HPDE6-E6E7 (cell line): Measurements from ENCODE around the gene TMEM255B.
A peak's percentile ranks its signal among the peaks of the same experiment; 100 is the strongest.

ENCODE experiments used
- DNase-seq: peaks from one replicate; pipeline ENCODE4 v3.0.0; 2011; ENCODE audit warnings: missing footprints; ENCODE audit errors: extremely low spot score

The TMEM255B gene

GRCh38 chr13:113860665-113861432, 101.8 kb downstream of the TMEM255B start:
- DNase-seq, result no peak

GRCh38 chr13:113861433-113862030, 102.5 kb downstream of the TMEM255B start:
- DNase-seq, result peak; percentile 71

- no peak for DNase-seq
Observed at GRCh38 chr13:113862191-113862930, 103.3 kb downstream of the TMEM255B start.

- peak; percentile 43 for DNase-seq
Observed at GRCh38 chr13:113862931-113863523, 104.0 kb downstream of the TMEM255B start.

DNA sequence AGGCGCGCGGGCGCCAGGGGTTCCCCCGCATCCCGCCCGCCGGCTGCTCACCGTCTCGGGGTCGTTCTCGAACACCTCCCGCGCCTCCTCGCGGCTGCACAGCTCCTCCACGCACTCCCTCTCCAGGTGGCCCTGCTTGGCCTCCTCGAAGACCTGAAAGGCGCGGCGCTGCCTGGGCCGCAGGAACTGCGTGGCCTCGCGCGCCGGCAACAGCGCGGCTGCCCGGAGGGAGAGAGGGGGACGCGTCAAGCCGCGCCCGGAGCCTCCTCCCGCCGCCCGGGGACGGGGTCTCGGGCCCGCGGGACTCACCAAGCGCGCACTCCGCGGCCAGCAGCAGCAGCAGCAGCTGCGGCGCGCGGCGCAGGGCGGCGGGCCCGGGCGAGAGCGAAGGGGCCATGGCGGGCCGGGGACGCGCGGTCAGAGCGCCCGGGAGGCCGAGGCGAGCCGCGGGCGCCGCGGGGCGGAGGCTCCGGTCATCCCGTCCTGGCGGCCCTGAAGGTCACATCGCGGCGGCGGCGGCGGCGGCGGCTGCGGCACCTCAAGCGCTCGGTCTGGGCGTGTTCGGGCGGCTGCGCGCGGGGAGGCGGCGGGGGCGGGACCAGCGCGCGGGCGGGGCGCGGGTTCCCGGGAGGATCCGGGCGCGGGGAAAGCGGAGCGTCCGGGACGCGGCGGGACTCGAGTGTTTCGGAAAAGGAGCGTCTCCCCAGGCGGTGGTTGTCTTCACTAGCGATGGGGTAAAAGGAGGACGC, 104.7 kb downstream of the TMEM255B start, which contains the start of gene GAS6:
TSS of gene GAS6 (minus strand) at position 553 of the 749 bp plus-strand sequence. CDS start at position 397, 156 bp downstream.
- peak; percentile 57 for DNase-seq

GRCh38 chr13:113864273-113864890, 105.4 kb downstream of the TMEM255B start:
- DNase-seq, result no peak

- DNase-seq, result no peak
Observed at GRCh38 chr13:113865427-113865826, 106.4 kb downstream of the TMEM255B start.
